ENCODE measurements around the gene AKT3. TPM values are rescaled to one million over a fixed set of nuclear protein-coding genes. Genes with fewer than 3 reads are reported as not detected.

The AKT3 gene
- polyA plus RNA-seq, 3 donors, result 0.81 to 1.7 (median 1.4) TPM

GRCh38 chr1:243890576-243890975 lies 40.5 kb upstream of the AKT3 start:
- no peak for TF ChIP-seq CTCF (IDR thresholded peaks at IDR 0.05)
- no peaks in the 10 kb centered on the region for H4K20me1 ChIP-seq (ENCODE audit: insufficient read depth, low read length)
- no peaks in the 10 kb centered on the region for H3K36me3 ChIP-seq (replicated peaks in 1 of 2; ENCODE audit: control insufficient read depth in 1 of 2, insufficient read depth in 2 of 2, low read length in 2 of 2)
- H3K4me3 ChIP-seq (replicated peaks in 1 of 3; ENCODE audit: low read depth in 2 of 3, low read length in 3 of 3), result no peak overlapping the region
- no peaks in the 10 kb centered on the region for H3K4me1 Mint-ChIP-seq
- no peak for DNase-seq
- peaks cover 0 to 12% (median 11%) of the 10 kb centered on the region in 3 donors for H3K27me3 Mint-ChIP-seq (ENCODE audit: low read depth in 3 of 3)
- no peak overlapping the region for H3K27ac Mint-ChIP-seq
- H3K9ac ChIP-seq (ENCODE audit: insufficient read depth, low read length, poor library complexity, severe bottlenecking), result no peak overlapping the region
- H3K4me1 ChIP-seq (ENCODE audit: control insufficient read depth in 1 of 2, insufficient read depth in 2 of 2, low read length in 2 of 2), result no peaks in the 10 kb centered on the region
- no peaks in the 10 kb centered on the region for H3K36me3 Mint-ChIP-seq
- H3K27ac ChIP-seq (ENCODE audit: low read depth in 1 of 2, low read length in 2 of 2), result no peak overlapping the region
- H3K9me3 Mint-ChIP-seq, result peaks cover 0 to 6% (median 0%) of the 10 kb centered on the region in 7 donors
- no peak overlapping the region for H3K4me2 ChIP-seq (replicated peaks; ENCODE audit: extremely low read depth, low read length, poor library complexity, severe bottlenecking)
- no peaks in the 10 kb centered on the region for H3K79me2 ChIP-seq (ENCODE audit: insufficient read depth, low read length)
- no peak overlapping the region for H2AFZ ChIP-seq (ENCODE audit: insufficient read depth, low read depth, low read length, poor library complexity, severe bottlenecking)
- H3K27me3 ChIP-seq (ENCODE audit: control insufficient read depth in 2 of 2, insufficient read depth in 2 of 2, low read length in 2 of 2), result no peaks in the 10 kb centered on the region
- 83% methylated on average over 2 of the region's 2 CpGs for WGBS (ENCODE audit: insufficient coverage)
- H3K4me3 Mint-ChIP-seq, result no peak overlapping the region
- no peaks in the 10 kb centered on the region for H3K9me3 ChIP-seq (replicated peaks in 1 of 2; ENCODE audit: control insufficient read depth in 1 of 2, insufficient read depth in 1 of 2, low read length in 2 of 2)
- intact Hi-C loops (cut with micrococcal nuclease), result no loop called here

- Histone ChIP-seq H3K4me2 (replicated peaks; ENCODE audit: extremely low read depth, low read length, poor library complexity, severe bottlenecking) (no peak overlapping the region), H3K9me3 (replicated peaks in 1 of 2; ENCODE audit: control insufficient read depth in 1 of 2, insufficient read depth in 1 of 2, low read length in 2 of 2) (no peaks in the 10 kb centered on the region), H4K20me1 (ENCODE audit: insufficient read depth, low read length) (no peaks in the 10 kb centered on the region), H3K27me3 (ENCODE audit: control insufficient read depth in 2 of 2, insufficient read depth in 2 of 2, low read length in 2 of 2) (no peaks in the 10 kb centered on the region), H3K27ac (ENCODE audit: low read depth in 1 of 2, low read length in 2 of 2) (no peak overlapping the region), H3K4me3 (replicated peaks in 1 of 3; ENCODE audit: low read depth in 2 of 3, low read length in 3 of 3) (no peak overlapping the region), H3K79me2 (ENCODE audit: insufficient read depth, low read length) (no peaks in the 10 kb centered on the region), H3K4me1 (ENCODE audit: control insufficient read depth in 1 of 2, insufficient read depth in 2 of 2, low read length in 2 of 2) (no peaks in the 10 kb centered on the region), H2AFZ (ENCODE audit: insufficient read depth, low read depth, low read length, poor library complexity, severe bottlenecking) (no peak overlapping the region), H3K36me3 (replicated peaks in 1 of 2; ENCODE audit: control insufficient read depth in 1 of 2, insufficient read depth in 2 of 2, low read length in 2 of 2) (no peaks in the 10 kb centered on the region), H3K9ac (ENCODE audit: insufficient read depth, low read length, poor library complexity, severe bottlenecking) (no peak overlapping the region)
- no peak overlapping the region for H3K27ac Mint-ChIP-seq
- TF ChIP-seq CTCF (IDR thresholded peaks at IDR 0.05), result no peak
- H3K4me1 Mint-ChIP-seq, result no peaks in the 10 kb centered on the region
- no peak overlapping the region for H3K4me3 Mint-ChIP-seq
- no peak for DNase-seq
- 43% methylated on average over 1 of the region's 1 CpG for WGBS (ENCODE audit: insufficient coverage)
- peaks cover 0 to 5% (median 0%) of the 10 kb centered on the region in 7 donors for H3K9me3 Mint-ChIP-seq
- no peaks in the 10 kb centered on the region for H3K36me3 Mint-ChIP-seq
- peaks cover 0 to 11% (median 8%) of the 10 kb centered on the region in 3 donors for H3K27me3 Mint-ChIP-seq (ENCODE audit: low read depth in 3 of 3)
- intact Hi-C loops (cut with micrococcal nuclease), result no loop called here
Observed at GRCh38 chr1:243885806-243886205, 35.8 kb upstream of the AKT3 start.

All from CD14-positive monocyte (primary cell).